ENCODE measurements around the gene FGFR3.
A peak's percentile ranks its signal among the peaks of the same experiment; 100 is the strongest.

FGFR3 gene

GRCh38 chr4:1771555-1772305 is 21.4 kb upstream of the FGFR3 start:
- peak; percentile 88 for DNase-seq (ENCODE audit: low read depth)
- no peak overlapping the region for H3K4me3 ChIP-seq (ENCODE audit: low read depth, low read length)
- TF ChIP-seq MYC (IDR thresholded peaks at IDR 0.05; ENCODE audit: low read depth, low read length): no peak; the same call in 1 of the 2 replicates
- TF ChIP-seq, protein P1, sequence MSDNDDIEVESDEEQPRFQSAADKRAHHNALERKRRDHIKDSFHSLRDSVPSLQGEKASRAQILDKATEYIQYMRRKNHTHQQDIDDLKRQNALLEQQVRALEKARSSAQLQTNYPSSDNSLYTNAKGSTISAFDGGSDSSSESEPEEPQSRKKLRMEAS (IDR thresholded peaks at IDR 0.05; ENCODE audit: low read depth, low read length): no peak
- TF ChIP-seq POLR2A (IDR thresholded peaks at IDR 0.05; ENCODE audit: extremely low read depth, insufficient read length): no peak
- TF ChIP-seq CTCF (IDR thresholded peaks at IDR 0.05; ENCODE audit: low read depth, low read length): no peak

GRCh38 chr4:1772853-1773538 is 20.1 kb upstream of the FGFR3 start:
- no peak for DNase-seq (ENCODE audit: low read depth)
- TF ChIP-seq CTCF (IDR thresholded peaks at IDR 0.05; ENCODE audit: low read depth, low read length) (no peak), POLR2A (IDR thresholded peaks at IDR 0.05; ENCODE audit: extremely low read depth, insufficient read length) (no peak), MYC (IDR thresholded peaks at IDR 0.05; ENCODE audit: low read depth, low read length) (no peak)
- TF ChIP-seq, protein P1 (IDR thresholded peaks at IDR 0.05; ENCODE audit: low read depth, low read length): no peak
- H3K4me3 ChIP-seq (ENCODE audit: low read depth, low read length): no peak overlapping the region

GRCh38 chr4:1773754-1774153 is 19.3 kb upstream of the FGFR3 start:
- no peak for DNase-seq (ENCODE audit: low read depth)
- no peak overlapping the region for H3K4me3 ChIP-seq (ENCODE audit: low read depth, low read length)
- no peak for TF ChIP-seq CTCF (IDR thresholded peaks at IDR 0.05; ENCODE audit: low read depth, low read length)
- TF ChIP-seq MYC (IDR thresholded peaks at IDR 0.05; ENCODE audit: low read depth, low read length): no peak
- TF ChIP-seq, protein P1 (IDR thresholded peaks at IDR 0.05; ENCODE audit: low read depth, low read length): no peak
- TF ChIP-seq POLR2A (IDR thresholded peaks at IDR 0.05; ENCODE audit: extremely low read depth, insufficient read length): no peak

- peak; percentile 99 for DNase-seq (ENCODE audit: low read depth)
- no peak overlapping the region for H3K4me3 ChIP-seq (ENCODE audit: low read depth, low read length)
- TF ChIP-seq POLR2A (IDR thresholded peaks at IDR 0.05; ENCODE audit: extremely low read depth, insufficient read length) (no peak), MYC (IDR thresholded peaks at IDR 0.05; ENCODE audit: low read depth, low read length) (peak; percentile 56), CTCF (IDR thresholded peaks at IDR 0.05; ENCODE audit: low read depth, low read length) (no peak)
- TF ChIP-seq, protein P1 (IDR thresholded peaks at IDR 0.05; ENCODE audit: low read depth, low read length): peak; percentile 74
These were observed 17.2 kb upstream of the FGFR3 start for GRCh38 chr4:1775731-1776500.

DNA sequence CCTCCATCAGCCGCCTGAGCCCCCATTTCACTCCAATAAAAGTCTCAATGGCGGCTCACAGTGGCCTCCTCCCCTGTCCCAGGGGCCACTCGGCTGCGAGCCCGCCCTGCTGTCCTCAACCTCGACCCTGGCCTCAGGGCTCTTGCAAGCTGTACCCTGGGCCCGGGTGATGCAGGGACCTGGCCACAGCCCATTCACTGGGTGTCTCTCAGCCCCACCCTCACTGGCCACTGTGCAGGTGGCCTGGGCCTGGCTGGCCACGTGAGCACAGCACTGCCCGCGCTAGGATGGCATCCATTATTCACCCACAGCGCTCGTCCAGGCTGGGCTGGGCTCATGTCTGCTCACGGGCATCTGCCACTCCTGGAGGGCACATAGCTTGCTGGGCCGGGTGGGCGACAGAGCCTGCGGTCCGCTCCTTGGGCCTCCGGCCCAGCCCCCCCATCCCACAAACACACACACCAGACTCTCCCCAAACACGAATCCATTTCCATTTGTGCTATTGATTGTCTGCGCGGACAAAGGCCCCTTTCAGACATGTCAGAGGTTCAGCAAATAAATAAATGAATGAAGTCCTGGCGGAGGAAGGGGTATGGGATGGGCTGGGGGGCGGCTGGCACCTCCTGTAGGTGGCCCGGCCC is 16.5 kb upstream of the FGFR3 start:
- no peak overlapping the region for H3K4me3 ChIP-seq (ENCODE audit: low read depth, low read length)
- TF ChIP-seq POLR2A (IDR thresholded peaks at IDR 0.05; ENCODE audit: extremely low read depth, insufficient read length) (no peak), MYC (IDR thresholded peaks at IDR 0.05; ENCODE audit: low read depth, low read length) (no peak), CTCF (IDR thresholded peaks at IDR 0.05; ENCODE audit: low read depth, low read length) (no peak)
- TF ChIP-seq, protein P1 (IDR thresholded peaks at IDR 0.05; ENCODE audit: low read depth, low read length): no peak
- DNase-seq (ENCODE audit: low read depth): no peak

Data from NB4 (cell line).